ENCODE results near the gene HOXC9.

The HOXC9 gene

GRCh38 chr12:53989227-53990113 lies 10.5 kb upstream of the HOXC9 start:
- no peak for DNase-seq

- no peak for DNase-seq
Observed at GRCh38 chr12:53990311-53991076, 9.5 kb upstream of the HOXC9 start.

- DNase-seq, result no peak
Observed at GRCh38 chr12:53991077-53991460, 8.9 kb upstream of the HOXC9 start.

- no peak for DNase-seq
Observed at GRCh38 chr12:53992377-53992889, 7.5 kb upstream of the HOXC9 start.

DNA sequence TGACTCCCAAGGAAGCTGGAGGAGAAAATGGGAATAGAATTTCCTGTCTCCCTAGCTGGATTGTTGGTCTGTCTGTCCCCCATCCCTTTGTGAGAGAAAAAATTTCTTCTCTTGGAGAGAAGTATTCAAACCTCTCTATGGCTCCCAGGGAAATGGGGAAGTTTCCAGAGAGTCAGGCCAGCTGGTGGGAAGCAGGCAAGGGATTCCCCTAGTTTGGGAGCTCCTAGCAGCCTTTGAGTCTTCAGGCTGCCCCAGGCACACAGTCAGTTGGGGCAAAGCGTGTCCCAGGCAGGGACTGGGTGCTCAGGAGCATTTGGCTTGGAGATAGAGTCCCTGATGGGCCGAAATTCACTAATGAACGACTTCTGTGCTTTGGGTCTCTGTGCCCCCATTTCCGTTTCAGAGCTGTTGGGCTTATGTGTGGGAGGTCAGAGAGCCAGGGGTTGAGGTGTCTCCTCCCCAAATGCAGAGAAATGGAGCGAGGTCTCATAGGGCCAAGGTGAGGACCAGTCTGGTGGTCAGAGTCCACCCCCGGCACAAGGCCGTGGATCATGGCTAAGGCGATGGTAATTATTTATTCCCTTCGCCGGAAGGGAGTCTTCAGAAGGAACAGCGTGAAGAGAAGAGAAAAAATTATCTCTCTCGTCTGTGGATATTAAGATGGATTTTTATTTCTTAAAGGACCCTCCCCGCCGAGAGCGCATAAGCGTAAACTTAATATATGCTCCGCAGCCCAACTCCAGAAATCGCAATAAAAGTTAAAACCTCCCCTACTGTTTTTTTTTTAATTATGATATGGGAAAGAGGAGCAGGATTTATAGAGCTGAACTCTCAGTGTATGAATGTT lies 6.6 kb upstream of the HOXC9 start:
- no peak for DNase-seq

- DNase-seq, result no peak
Observed at GRCh38 chr12:53994009-53994263, 6.0 kb upstream of the HOXC9 start.

GRCh38 chr12:53994264-53995001 lies 5.5 kb upstream of the HOXC9 start:
- no peak for DNase-seq

DNA sequence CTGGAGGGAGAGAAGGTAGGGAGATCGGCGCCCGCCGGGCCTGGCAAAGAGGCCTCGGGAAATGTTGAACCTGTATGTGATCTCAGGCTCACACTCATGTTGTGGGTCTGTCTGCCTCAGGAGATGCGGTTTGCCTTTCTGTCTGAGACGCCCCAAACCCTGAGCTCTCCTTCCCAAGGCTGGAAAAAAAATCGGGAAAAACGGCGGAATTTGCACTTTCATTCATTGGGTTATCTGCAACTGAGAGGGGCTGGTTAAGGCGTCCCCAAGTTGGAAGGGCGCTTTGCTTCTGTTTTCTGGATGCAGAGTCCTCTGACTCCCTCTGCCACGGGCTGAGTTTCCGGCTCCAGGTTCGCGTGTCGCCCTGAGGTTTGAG lies 5.0 kb upstream of the HOXC9 start:
- DNase-seq, result no peak

DNA sequence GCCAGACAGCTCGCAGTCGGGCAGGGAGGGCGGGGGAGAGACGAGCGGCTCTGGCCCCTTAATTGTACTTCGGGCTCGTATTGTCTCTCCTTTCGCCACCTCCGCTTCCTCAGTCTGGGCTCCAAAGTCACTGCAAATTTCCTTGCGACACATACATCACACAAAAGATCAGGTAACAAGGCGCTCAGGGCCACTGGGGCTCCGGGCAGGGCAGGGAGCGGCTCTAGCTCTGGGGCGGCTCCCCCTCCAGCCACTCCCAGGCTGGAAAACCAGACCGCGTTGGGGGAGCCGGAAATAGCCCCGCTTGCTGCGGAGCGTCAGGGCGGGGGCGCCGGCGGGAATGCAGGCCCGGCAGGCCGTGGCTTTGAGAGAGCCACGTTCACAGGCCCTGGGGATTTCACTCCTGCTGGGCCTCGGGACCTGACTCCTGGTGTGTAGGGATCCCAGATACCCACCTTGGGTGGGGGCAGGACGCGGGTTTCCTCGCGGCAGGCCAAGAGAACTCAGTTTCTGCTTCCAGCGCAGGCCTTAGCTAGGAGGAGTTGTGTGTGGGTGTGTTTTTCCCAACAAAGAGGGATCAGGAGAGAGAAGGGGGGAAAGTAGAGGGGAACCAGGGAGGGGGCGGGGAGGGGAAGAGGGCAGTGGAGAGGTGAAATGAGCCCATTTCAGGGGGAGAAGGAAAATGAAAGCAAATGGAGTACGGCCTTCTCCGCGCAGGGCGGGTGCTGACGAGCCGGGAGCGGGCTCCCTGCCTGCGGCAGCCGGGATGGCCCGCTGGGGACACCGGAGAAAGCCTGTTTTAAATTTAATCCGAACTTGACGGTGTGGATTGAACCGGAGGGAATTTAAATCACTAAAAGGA lies 4.4 kb upstream of the HOXC9 start:
- DNase-seq, result no peak

- DNase-seq, result no peak
Observed at GRCh38 chr12:53996240-53997203, 3.4 kb upstream of the HOXC9 start.

DNA sequence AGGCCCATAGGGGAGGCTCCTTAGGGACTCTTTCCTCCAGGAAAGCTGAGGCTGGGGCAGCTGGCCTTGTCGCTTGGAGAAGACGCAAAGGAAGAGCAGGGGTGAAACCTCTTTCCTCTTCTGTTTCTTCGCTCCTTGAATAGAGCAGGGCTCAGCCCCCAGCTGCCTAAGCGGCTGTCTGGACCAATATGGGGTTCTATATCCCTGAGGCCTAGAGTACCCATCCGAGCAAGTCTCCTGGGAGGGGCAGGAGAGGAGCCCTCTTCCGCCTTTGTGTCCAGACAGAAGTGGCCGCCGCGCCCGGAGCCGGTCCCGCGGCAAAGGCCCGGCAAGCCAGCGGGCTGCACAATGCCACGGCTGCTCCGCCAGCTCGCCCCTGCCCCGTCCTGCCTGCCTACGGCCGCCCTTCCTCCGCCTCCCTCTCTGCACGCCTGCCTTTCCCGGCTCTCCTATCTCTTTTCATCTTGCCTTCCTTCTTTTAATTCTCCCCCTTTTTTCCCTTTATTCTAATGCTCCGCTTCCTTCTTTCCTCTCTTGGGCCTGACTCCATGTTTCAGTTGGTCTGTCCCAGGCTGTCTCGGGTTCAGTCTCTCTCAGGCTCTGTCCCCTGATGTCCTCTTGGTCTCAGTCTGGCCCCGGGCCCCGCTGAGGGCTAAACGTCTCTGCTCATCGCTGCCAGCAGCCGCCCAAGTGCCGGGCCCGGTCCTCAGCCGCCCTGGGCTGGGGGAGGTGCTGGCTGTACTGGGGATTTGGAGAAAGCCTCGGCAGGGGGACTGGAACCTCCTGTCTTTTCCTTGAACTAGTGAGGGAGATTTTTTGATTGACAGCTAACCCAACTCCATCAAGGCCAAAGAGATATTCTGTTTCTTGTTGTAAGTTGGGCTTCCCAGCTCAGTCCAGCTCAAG lies 2.5 kb upstream of the HOXC9 start:
- no peak for DNase-seq

- DNase-seq, result no peak
Observed at GRCh38 chr12:53998110-53998899, 1.7 kb upstream of the HOXC9 start.

DNA sequence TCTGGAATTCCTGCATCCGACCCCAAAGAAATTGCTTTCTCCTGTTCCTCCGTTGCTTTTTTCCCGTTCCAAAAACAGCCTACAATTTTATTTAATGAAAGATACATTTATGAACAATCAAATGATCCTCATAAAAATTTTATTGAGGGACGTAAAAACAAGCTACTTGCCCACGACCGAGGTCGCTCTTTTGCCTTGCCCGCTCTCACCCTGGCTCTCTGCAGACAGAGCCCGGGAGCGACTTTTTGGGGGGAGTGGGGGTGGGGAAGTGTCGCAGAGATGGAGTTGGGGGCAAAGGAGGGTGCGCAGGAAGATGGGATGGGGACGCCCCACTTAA lies 1.1 kb upstream of the HOXC9 start:
- DNase-seq, result no peak

DNA sequence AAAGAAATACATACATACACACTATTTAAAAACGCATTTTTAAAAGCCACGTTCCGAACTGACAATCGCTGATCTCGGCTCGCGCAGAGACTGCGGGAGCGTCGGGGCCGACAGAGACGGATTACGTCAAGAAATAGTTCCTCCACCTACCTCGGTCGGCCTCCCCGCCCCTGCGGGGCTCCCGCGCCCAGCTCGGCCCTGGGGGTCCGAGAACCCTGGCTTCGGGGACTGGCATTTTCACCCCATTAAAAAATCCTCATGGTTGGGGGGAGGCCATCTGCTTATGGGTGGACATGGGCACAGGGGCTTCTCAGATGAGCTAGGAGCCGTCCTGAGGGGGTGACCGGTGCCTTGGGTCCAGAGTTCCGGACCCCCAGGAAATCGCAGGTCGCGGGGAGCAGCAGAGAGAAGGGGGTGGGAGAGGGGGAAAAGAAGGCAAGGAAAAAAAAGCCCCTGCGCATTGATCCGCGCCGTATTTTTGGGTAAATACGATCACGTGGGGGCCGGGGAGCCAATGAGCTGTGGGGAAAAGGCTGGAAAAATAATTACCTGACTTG lies 324 bp upstream of the HOXC9 start:
- no peak for DNase-seq

DNA sequence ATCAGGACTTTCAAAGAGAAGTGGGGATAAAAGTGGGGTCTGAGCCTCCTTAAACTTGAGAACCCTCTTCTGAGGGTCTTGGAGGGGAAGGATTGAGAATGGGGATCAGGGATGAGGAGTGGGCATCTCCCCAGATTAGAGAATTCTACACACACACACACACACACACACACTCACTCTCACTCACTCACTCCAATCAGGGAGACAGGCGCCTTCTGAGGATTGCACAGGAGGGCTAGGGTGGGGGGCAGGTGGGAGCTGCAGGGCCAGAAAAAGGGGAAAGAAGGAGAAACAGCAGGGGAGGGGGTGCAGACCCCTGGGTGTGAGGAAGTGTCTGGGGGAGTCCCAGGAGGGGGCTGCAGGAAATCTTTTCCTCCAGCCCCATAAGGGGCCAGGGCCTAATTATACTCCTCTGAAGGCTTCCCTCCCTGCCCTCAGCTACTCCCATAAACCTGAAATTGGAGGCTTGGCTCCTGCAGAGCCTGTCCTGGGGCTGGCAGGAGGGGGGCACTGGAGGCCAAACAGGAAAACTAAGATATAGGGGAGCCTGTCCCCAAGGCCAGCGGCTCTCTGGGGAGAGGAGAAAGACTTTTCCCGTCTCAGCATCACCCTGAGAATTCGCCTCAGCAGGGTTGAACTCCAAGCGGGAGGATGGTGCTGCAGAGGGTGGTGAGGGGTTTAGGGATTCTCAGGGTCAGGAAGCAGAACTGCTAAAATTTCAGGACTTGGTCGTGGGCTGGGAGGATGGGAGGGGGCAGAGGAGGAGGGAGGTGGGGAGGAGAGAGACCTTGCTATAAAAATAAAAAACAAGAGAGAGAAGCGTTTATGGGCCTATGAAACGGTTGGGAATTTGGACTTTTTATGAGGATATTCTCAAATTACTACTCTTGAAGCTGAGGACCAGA lies 1.6 kb downstream of the HOXC9 start:
- no peak for DNase-seq

DNA sequence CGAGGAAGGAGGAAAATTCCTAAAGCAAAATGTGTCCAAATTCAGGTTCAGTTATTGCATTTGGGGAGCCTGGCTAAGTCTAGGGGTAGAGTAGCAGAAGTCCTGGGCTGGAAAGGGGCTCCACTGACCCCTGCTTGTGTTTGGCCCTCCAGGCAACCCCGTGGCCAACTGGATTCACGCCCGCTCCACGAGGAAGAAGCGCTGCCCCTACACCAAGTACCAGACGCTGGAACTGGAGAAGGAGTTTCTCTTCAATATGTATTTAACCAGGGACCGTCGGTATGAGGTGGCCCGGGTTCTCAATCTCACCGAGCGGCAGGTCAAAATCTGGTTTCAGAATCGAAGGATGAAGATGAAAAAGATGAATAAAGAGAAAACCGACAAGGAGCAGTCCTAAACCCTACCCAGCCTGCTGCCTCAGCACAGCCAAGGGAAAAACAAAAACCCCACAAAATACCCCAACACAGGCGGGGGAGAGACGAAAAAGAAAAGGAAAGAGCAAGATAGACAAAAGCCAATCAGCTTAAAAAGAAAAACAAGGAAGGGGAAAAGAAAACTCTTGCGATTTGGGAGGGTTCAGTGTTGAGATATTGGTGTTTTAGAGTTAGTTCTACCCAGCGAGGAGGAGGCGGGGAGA lies 2.4 kb downstream of the HOXC9 start:
- DNase-seq, result no peak
